Skeletal muscle satellite cell (primary cell): Measurements from ENCODE around the gene DPP6.
"Not testable (repeated sequence)": the region's sequence is repeated elsewhere in the genome, so short reads cannot be mapped to it uniquely, and the experiment has no call there.

Experiments
- H3K27me3 ChIP-seq: 2 replicates; pipeline ENCODE4 v1.7.0; 2013; ENCODE audit warnings: low read length; ENCODE audit not compliant: control insufficient read depth, insufficient read depth
- H3K36me3 ChIP-seq: 2 replicates; pipeline ENCODE4 v1.7.0; 2013; ENCODE audit warnings: mild to moderate bottlenecking, control low read depth, low read length; ENCODE audit not compliant: insufficient read depth
- H3K4me1 ChIP-seq: 2 replicates; pipeline ENCODE4 v1.7.0; 2013; ENCODE audit warnings: low read length; ENCODE audit not compliant: control insufficient read depth, insufficient read depth
- H3K4me2 ChIP-seq: 2 replicates; pipeline ENCODE4 v1.7.0; 2013; ENCODE audit warnings: mild to moderate bottlenecking, low read length
- H3K4me3 ChIP-seq: 2 replicates; pipeline ENCODE4 v1.7.0; 2013; ENCODE audit warnings: low read length
- H3K9ac ChIP-seq: 2 replicates; pipeline ENCODE4 v1.7.0; 2013; ENCODE audit warnings: mild to moderate bottlenecking, low read depth, low read length, moderate library complexity
- H3K9me3 ChIP-seq: replicated peaks from 2 replicates; pipeline ENCODE4 v1.7.0; 2013; ENCODE audit warnings: mild to moderate bottlenecking, control low read depth, low read length

DPP6 gene

DNA sequence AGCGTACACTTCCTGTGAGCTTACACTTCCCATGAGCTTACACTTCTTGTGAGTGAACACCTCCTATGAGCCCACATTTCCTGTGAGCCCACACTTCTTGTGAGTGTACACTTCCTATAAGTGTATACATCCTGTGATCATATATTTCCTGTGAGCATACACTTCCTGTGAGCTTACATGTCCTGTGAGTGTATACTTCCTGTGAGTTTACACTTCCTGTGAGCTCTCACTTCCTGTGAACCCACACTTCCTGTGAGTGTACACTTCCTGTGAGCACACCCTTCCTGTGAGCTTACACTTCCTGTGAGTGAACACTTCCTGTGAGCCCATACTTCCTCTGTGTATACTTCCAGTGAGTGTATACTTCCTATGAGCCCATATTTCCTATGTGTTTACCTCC, 82.5 kb downstream of the DPP6 start:
- not testable (repeated sequence) for H3K9me3 ChIP-seq, H3K9ac ChIP-seq, H3K36me3 ChIP-seq, H3K4me1 ChIP-seq, H3K4me3 ChIP-seq, H3K4me2 ChIP-seq, H3K27me3 ChIP-seq

GRCh38 chr7:154135646-154136045, 83.4 kb downstream of the DPP6 start:
- not testable (repeated sequence) for H3K36me3 ChIP-seq, H3K4me3 ChIP-seq

DNA sequence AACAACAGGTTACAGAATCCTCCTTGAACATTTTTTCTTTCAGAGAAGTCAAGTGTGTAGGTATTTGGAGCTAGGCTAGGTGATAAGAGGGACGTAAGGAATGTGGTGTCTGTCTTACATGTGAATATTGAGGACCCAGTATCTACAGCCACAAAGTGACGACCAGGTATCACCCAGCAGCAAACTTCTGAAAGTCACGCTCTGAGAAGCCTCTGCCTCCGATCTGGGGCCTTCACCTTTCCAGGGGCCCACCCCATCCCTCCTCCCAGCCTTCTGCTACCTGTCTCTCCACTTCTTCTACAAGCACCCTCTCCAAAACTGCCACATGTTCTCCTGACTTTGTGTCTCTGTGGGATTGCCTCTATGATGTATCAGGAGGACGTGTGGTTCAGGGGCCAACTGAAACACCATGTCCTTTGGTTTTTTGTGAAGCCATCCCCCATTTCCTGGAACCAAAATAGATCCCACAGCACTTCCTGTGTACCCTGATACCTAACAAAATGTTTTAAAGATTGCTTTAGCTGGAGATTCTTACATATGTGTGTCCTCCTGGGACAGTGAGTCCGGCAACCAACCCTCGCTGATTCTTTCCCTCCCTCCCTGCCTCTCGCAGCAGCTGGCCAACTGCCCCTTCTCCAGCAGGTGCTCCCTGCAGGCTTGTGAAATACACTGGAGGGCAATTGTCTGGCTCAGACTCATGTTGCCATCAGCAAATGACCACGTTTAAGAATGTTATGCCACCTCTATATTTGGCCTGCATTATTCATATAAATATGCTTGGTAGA, 93.9 kb downstream of the DPP6 start:
- H3K9ac ChIP-seq, H3K4me3 ChIP-seq, H3K4me1 ChIP-seq: not testable (repeated sequence)

More at GRCh38 chr7:154135646-154136045, 83.4 kb downstream of the DPP6 start:
- not testable (repeated sequence) for H3K4me1 ChIP-seq, H3K9me3 ChIP-seq, H3K4me2 ChIP-seq, H3K9ac ChIP-seq, H3K27me3 ChIP-seq

DNA sequence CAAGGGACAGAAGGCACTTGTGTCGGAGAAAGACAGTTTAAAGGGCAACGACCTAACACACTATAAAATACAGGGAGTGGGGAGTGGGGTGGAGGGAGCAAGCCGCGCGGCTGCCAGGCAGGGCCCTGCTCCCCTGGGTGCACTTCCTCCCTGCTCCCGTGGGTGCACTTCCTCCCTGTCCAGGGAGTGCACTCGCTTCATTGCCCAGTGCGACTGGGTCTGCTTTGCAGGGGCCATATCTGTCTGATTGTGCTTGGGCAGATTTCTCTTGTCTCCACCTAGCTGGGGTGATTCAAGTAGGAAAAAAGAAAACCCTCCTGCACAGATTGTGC, 94.5 kb downstream of the DPP6 start:
- not testable (repeated sequence) for H3K4me2 ChIP-seq, H3K4me3 ChIP-seq, H3K27me3 ChIP-seq, H3K36me3 ChIP-seq, H3K9me3 ChIP-seq, H3K4me1 ChIP-seq, H3K9ac ChIP-seq

More for the DNA sequence above, 93.9 kb downstream of the DPP6 start:
- H3K27me3 ChIP-seq, H3K9me3 ChIP-seq, H3K36me3 ChIP-seq, H3K4me2 ChIP-seq: not testable (repeated sequence)

DNA sequence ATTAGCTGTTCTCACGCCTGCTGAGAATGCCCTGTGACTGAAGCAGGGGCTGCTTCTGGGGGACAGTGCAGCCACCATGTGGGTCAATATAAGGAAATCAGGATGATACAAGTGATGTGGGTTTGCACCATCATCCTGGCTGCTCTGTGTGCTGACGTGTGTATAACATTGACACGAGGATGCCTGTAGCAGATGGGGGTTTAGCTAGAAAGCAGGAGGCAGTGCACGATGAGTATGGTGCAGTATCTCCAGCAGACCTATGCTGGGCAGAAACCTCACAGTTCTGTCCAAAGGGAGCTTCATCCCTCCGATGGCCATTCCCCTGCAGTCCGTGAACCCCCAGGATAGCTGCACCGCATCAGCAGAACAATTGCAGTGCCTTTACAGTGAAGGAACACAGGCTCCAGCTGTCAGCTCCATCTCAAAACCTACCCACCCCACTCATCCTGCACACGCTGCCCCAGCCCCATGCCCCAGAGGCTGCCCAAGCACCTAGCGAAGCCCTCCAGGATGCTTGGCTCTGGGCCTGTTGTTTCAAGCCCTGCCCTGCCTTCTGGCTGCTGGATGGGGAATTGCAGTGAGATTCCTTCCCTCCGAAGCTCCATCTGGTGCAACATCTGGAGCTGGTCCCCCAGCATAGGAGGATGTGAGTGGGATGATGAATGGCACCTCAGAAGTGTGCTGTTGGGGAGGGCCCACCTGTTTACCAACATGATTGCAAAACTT, 96.8 kb downstream of the DPP6 start:
- not testable (repeated sequence) for H3K9me3 ChIP-seq, H3K27me3 ChIP-seq, H3K4me3 ChIP-seq, H3K4me1 ChIP-seq, H3K36me3 ChIP-seq, H3K4me2 ChIP-seq, H3K9ac ChIP-seq

DNA sequence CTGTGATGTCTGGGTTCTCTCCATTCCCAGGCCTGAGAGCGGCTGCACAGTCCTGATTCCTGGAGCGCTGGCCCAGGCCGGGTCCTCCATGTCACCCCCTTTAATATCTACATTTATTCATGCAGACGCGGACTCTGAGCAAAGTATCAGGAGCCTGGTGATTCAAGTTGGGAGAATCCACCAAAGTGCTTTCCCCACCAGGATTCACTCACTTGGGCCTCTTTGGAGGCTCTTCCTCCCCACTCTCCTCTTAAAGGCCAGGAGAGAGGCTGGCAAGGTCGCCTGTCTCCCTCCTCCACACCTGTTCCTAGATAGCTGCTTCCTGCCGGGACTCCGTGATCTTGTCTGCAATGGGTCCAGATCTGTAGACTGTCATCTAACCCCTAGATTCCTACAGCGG, 98.5 kb downstream of the DPP6 start:
- not testable (repeated sequence) for H3K36me3 ChIP-seq, H3K9ac ChIP-seq

DNA sequence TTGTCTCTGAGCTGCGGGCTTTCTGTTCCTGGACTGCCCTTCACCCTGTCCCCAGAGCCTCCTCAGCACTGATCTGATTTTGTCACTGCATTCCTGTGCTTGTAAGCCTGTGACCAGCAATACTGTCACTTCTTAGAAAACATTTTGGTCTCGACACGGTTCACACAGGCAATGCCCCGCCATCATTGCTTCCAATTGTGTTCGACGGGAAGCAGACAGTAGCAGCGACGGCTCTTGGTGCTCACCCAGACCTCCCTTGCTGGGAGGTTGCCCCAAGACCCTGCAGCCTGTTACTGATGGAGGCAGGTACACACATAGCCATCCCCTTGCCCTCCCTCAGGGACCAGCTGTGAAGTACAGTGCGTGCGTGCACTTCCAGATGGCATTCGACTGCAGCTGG, 99.1 kb downstream of the DPP6 start:
- H3K9ac ChIP-seq: not testable (repeated sequence)

More for the DNA sequence above, 98.5 kb downstream of the DPP6 start:
- H3K4me2 ChIP-seq, H3K27me3 ChIP-seq, H3K4me3 ChIP-seq, H3K9me3 ChIP-seq, H3K4me1 ChIP-seq: not testable (repeated sequence)

DNA sequence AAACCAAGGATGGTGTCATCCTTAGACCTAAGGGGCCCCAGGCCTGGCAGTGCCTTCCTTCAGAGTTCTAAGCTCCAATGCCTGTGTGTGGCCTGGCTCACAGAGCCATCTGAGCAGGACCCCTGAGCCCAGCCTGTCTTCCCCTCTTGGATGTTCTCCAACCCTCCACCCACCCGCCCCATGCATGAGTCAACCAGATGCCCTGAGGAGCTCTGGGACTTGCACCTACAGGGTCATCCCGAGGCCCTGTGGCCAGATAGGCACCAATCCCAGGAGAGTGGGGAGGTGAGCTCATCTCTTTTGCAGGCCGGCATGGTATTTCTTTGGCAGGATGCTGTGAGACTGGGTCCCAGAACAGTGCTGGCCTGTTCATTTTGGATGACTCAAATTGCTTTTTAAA, 103.7 kb downstream of the DPP6 start:
- H3K4me2 ChIP-seq, H3K36me3 ChIP-seq, H3K27me3 ChIP-seq, H3K9me3 ChIP-seq, H3K4me3 ChIP-seq, H3K4me1 ChIP-seq, H3K9ac ChIP-seq: not testable (repeated sequence)

More for the DNA sequence above, 99.1 kb downstream of the DPP6 start:
- not testable (repeated sequence) for H3K27me3 ChIP-seq, H3K4me2 ChIP-seq, H3K36me3 ChIP-seq, H3K4me3 ChIP-seq, H3K4me1 ChIP-seq, H3K9me3 ChIP-seq

DNA sequence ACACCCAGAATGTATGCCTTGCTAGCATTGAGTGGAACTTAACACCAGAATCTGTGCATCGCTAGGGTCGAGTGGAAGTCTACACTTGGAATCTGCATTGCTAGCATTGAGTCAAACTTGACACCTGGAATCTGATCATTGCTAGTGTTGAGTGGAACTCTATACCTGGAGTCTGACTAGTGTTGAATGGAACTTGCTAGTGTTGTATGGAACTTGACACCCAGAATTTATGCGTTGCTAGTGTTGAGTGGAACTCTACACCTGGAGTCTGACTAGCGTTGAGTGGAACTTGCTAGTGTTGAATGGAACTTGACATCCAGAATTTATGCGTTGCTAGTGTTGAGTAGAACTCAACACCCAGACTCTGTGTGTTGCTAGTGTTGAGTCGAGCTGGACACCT, 110.7 kb downstream of the DPP6 start:
- H3K4me1 ChIP-seq, H3K9me3 ChIP-seq, H3K9ac ChIP-seq, H3K4me2 ChIP-seq, H3K4me3 ChIP-seq, H3K36me3 ChIP-seq, H3K27me3 ChIP-seq: not testable (repeated sequence)

GRCh38 chr7:154163642-154164041, 111.4 kb downstream of the DPP6 start:
- not testable (repeated sequence) for H3K4me3 ChIP-seq, H3K4me2 ChIP-seq, H3K36me3 ChIP-seq, H3K4me1 ChIP-seq, H3K9ac ChIP-seq, H3K9me3 ChIP-seq, H3K27me3 ChIP-seq

DNA sequence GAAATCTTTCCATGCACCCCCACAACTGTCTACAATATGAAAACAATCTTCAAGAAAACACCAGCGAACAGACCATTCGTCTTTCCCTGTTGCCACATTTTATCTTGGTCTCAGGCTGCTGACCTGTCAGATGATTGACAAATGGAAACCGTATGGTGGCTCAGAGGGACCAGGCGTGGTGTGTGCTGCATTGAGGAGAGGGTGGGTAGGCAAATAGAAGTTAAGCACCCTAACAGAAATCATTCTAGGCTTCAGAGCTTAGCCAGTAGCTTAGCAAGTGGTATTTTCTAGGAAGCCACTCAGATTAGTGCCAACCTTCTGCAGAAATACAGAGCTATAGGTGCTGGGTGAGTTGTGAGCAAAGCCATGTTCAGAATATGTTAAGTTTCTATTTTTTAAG, 114.9 kb downstream of the DPP6 start:
- Histone ChIP-seq H3K9me3 (peaks cover 17% of the 10 kb centered on the region), H3K4me1 (no peaks in the 10 kb centered on the region), H3K4me2 (no peak overlapping the region), H3K4me3 (no peak overlapping the region), H3K27me3 (no peaks in the 10 kb centered on the region), H3K9ac (no peak overlapping the region), H3K36me3 (no peaks in the 10 kb centered on the region)

DNA sequence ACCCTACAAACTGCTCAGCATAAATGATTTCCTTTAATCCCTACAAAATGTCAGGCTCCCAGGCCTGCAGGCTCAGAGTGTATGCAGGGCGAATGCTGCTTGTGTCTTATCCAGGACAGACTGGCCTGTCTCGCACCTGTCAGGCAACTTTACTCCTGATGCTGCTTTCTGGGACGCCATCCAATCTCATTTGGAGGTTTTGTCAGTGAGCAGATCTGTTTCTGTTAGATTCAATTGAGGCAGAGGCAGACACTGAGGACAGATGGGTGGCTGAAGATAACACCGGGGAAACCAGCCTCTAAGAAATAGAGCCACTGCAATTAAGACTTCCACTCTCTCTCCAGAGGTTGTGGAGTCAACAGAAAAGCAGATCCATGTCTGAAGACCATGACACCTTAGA, 115.6 kb downstream of the DPP6 start:
- Histone ChIP-seq H3K9me3 (peaks cover 17% of the 10 kb centered on the region), H3K4me1 (no peaks in the 10 kb centered on the region), H3K9ac (no peak overlapping the region), H3K36me3 (no peaks in the 10 kb centered on the region), H3K4me2 (no peak overlapping the region), H3K27me3 (no peaks in the 10 kb centered on the region), H3K4me3 (no peak overlapping the region)
